ENCODE measurements around the gene SEL1L3.

DNA sequence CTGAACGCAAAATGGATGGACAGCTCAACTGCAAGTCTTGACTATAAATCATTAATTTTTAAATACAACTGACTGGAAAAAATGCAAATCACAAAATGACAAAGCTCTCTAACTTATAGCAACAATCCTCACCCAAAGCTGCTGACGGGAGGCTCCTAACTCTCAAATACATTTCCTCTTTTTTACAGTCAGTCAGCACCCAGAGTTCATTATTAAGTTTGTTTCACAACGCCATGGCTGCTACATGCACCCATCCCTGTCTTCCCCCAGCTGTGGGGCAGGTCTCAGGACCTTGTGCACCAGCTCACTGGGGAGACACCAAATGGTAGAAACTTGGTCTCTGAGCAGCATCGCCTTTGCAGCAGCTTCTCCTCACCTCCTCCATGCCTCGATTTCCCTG is 109.5 kb downstream of the SEL1L3 start:
- no peak for TF ChIP-seq CTCF (IDR thresholded peaks at IDR 0.05; ENCODE audit: extremely low read depth in 1 of 2, insufficient read depth in 1 of 2, low read depth in 1 of 2, low read length in 2 of 2)
- no peak for TF ChIP-seq EZH2 (IDR thresholded peaks at IDR 0.05; ENCODE audit: borderline replicate concordance, low read depth, low read length, severe bottlenecking)
- no peak for TF ChIP-seq POLR2A (IDR thresholded peaks at IDR 0.05; ENCODE audit: low read depth, low read length)
- TF ChIP-seq POLR2AphosphoS5 (IDR thresholded peaks at IDR 0.05; ENCODE audit: insufficient read depth, low read depth, low read length), result no peak

Data from endothelial cell of umbilical vein (primary cell).